SK-N-SH treated with all-trans-retinoic acid at 6 μM for 48 hours (cell line): Measurements from ENCODE around the gene FGD5.

Experiments used
- ATAC-seq: fragments of 200-7000 bp; cut with Tn5 transposase; 3 replicates; pipeline ENCODE4 v1.9.1; 2020; ENCODE audit warnings: mild to moderate bottlenecking, moderate library complexity
- ARNTL ChIP-seq: fragments of 450-650 bp; formaldehyde crosslinking; IDR thresholded peaks from 2 replicates; pipeline ENCODE4 v1.5.0; 2020; ENCODE audit warnings: low read depth, mild to moderate bottlenecking, moderate library complexity, borderline replicate concordance
- BACH2 ChIP-seq: fragments of 250-450 bp; sonication (Bioruptor Pico); IDR thresholded peaks from 2 replicates; pipeline ENCODE4 v1.9.0; 2021; ENCODE audit warnings: mild to moderate bottlenecking, borderline replicate concordance
- CSDC2 ChIP-seq: fragments of 250-450 bp; sonication (Bioruptor Pico); IDR thresholded peaks from 2 replicates; pipeline ENCODE4 v1.5.0; 2020; ENCODE audit warnings: mild to moderate bottlenecking, moderate library complexity
- ESRRG ChIP-seq: fragments of 250-450 bp; sonication (Bioruptor Pico); IDR thresholded peaks from 2 replicates; pipeline ENCODE4 v1.6.1; 2021; ENCODE audit warnings: mild to moderate bottlenecking
- GLIS3 ChIP-seq: fragments of 250-450 bp; sonication (Bioruptor Pico); IDR thresholded peaks from 2 replicates; pipeline ENCODE4 v1.5.0; 2020; ENCODE audit warnings: mild to moderate bottlenecking, moderate library complexity
- ISL1 ChIP-seq: fragments of 250-450 bp; sonication (Bioruptor Pico); IDR thresholded peaks from 2 replicates; pipeline ENCODE4 v2.1.2; 2022; ENCODE audit warnings: mild to moderate bottlenecking, moderate library complexity
- OSR1 ChIP-seq: fragments of 250-450 bp; sonication (Bioruptor Pico); IDR thresholded peaks from 2 replicates; pipeline ENCODE4 v1.8.0; 2022; ENCODE audit warnings: moderate library complexity, mild to moderate bottlenecking, inconsistent platforms
- PPARA ChIP-seq: fragments of 250-450 bp; sonication (Bioruptor Pico); IDR thresholded peaks from 2 replicates; pipeline ENCODE4 v1.5.0; 2020; ENCODE audit warnings: mild to moderate bottlenecking, borderline replicate concordance
- RARB ChIP-seq: fragments of 250-450 bp; sonication (Bioruptor Pico); IDR thresholded peaks from 2 replicates; pipeline ENCODE4 v1.8.0; 2021; ENCODE audit warnings: mild to moderate bottlenecking, moderate library complexity
- SNAI2 ChIP-seq: fragments of 250-450 bp; sonication (Bioruptor Pico); IDR thresholded peaks from 2 replicates; pipeline ENCODE4 v1.5.0; 2020; ENCODE audit warnings: mild to moderate bottlenecking, moderate library complexity
- TCF4 ChIP-seq: fragments of 250-450 bp; sonication (Bioruptor Pico); IDR thresholded peaks from 2 replicates; pipeline ENCODE4 v1.8.0; 2021; ENCODE audit warnings: mild to moderate bottlenecking, moderate library complexity, borderline replicate concordance
- TOX ChIP-seq: fragments of 250-450 bp; sonication (Bioruptor Pico); IDR thresholded peaks from 2 replicates; pipeline ENCODE4 v1.8.0; 2021; ENCODE audit warnings: mild to moderate bottlenecking, moderate library complexity, borderline replicate concordance
- ZC3H10 ChIP-seq: fragments of 250-450 bp; sonication (Bioruptor Pico); IDR thresholded peaks from 2 replicates; pipeline ENCODE4 v1.5.1; 2021; ENCODE audit warnings: mild to moderate bottlenecking, moderate library complexity
- ZFP3 ChIP-seq: fragments of 250-450 bp; sonication (Bioruptor Pico); IDR thresholded peaks from 2 replicates; pipeline ENCODE4 v1.5.0; 2020; ENCODE audit warnings: mild to moderate bottlenecking, moderate library complexity
- ZFP30 ChIP-seq: fragments of 450-650 bp; formaldehyde crosslinking; IDR thresholded peaks from 2 replicates; pipeline ENCODE4 v1.5.0; 2022; ENCODE audit warnings: mild to moderate bottlenecking, moderate library complexity
- ZNF565 ChIP-seq: fragments of 450-650 bp; formaldehyde crosslinking; conservative IDR thresholded peaks from 2 replicates; pipeline ENCODE4 v1.5.0; 2020; ENCODE audit warnings: low read depth, mild to moderate bottlenecking, moderate library complexity
- ZNF70 ChIP-seq: fragments of 450-650 bp; formaldehyde crosslinking; IDR thresholded peaks from 2 replicates; pipeline ENCODE4 v1.5.0; 2020; ENCODE audit warnings: mild to moderate bottlenecking, moderate library complexity
- TF ChIP-seq, protein P1 (sequence below): fragments of 250-450 bp; sonication (Bioruptor Pico); IDR thresholded peaks from 2 replicates; pipeline ENCODE4 v1.5.1; 2020; ENCODE audit warnings: low read depth, mild to moderate bottlenecking, moderate library complexity
- TF ChIP-seq, protein P2 (sequence below): fragments of 250-450 bp; sonication (Bioruptor Pico); IDR thresholded peaks from 2 replicates; pipeline ENCODE4 v1.5.1; 2021; ENCODE audit warnings: mild to moderate bottlenecking, moderate library complexity
- TF ChIP-seq, protein P3 (sequence below): fragments of 250-450 bp; sonication (Bioruptor Pico); IDR thresholded peaks from 2 replicates; pipeline ENCODE4 v1.8.0; 2020; ENCODE audit warnings: mild to moderate bottlenecking, moderate library complexity, borderline replicate concordance
- TF ChIP-seq, protein P4 (sequence below): fragments of 250-450 bp; sonication (Bioruptor Pico); IDR thresholded peaks from 2 replicates; pipeline ENCODE4 v1.8.0; 2021; ENCODE audit warnings: low read depth, mild to moderate bottlenecking, moderate library complexity, borderline replicate concordance

Gene FGD5

DNA sequence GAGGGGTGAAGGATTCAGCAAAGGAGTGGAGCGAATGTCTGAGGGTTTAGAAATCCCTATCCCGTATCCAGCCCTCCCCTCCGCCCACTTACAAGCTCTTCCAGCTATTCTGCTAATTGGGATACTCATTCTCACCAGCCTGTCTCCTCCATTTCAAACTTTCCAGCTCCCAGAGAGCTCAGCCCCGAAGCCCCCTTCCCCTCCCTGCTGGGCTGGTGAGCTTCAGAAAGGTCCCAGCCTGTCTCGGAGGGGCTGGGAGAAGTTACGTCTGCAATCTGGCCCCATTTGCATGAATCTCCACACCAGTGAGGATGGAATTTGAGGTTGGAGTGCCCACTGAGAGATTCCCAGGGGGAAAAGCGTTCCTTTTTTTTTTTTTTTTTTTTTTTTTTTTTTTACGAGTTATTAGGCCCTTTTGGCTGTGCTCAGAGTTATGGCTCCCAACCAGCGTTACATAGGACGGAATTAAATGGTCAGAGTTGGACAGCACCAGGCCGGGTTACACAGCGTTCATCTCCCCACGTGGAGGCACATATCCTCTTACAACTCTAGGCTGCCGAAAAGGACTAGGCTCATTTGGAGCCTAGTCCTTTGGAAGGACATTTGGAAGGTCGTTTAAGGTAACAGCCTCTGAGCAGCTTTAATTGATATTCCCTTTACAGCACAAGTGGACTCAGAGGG is 34.6 kb downstream of the FGD5 start (continued):
- TF ChIP-seq, protein P1, sequence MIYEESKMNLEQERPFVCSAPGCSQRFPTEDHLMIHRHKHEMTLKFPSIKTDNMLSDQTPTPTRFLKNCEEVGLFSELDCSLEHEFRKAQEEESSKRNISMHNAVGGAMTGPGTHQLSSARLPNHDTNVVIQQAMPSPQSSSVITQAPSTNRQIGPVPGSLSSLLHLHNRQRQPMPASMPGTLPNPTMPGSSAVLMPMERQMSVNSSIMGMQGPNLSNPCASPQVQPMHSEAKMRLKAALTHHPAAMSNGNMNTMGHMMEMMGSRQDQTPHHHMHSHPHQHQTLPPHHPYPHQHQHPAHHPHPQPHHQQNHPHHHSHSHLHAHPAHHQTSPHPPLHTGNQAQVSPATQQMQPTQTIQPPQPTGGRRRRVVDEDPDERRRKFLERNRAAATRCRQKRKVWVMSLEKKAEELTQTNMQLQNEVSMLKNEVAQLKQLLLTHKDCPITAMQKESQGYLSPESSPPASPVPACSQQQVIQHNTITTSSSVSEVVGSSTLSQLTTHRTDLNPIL (CRISPR knock-in tag): no peak
- no peak for TF ChIP-seq GLIS3
- TF ChIP-seq, all 23 proteins: peak for 0

DNA sequence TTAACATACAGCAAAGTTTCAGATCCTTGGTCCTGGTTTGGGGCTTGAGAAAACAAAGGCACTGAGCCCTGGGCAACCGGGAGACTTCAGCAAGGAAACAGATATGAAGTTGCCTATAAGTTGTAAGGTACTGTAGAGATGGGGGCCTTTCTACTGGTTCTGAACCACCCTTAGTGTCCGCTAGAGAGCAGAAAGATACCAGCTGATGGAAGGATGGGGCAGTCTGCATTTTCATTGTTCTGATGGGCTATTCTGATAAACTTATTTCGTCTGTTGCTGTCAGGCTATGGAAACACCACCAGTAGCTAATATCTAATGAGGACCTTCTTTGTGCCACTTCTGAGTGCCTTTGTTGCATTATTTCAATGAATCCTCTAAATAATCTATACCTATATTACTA is 38.7 kb downstream of the FGD5 start:
- ATAC-seq: peak; percentile 32; the same call in 2 of the 3 replicates
- TF ChIP-seq CSDC2: no peak
- no peak for TF ChIP-seq ARNTL
- TF ChIP-seq ESRRG (CRISPR knock-in tag): no peak
- TF ChIP-seq, protein P2, sequence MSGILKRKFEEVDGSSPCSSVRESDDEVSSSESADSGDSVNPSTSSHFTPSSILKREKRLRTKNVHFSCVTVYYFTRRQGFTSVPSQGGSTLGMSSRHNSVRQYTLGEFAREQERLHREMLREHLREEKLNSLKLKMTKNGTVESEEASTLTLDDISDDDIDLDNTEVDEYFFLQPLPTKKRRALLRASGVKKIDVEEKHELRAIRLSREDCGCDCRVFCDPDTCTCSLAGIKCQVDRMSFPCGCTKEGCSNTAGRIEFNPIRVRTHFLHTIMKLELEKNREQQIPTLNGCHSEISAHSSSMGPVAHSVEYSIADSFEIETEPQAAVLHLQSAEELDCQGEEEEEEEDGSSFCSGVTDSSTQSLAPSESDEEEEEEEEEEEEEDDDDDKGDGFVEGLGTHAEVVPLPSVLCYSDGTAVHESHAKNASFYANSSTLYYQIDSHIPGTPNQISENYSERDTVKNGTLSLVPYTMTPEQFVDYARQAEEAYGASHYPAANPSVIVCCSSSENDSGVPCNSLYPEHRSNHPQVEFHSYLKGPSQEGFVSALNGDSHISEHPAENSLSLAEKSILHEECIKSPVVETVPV: no peak
- TF ChIP-seq ZFP30 (CRISPR knock-in tag): no peak
- TF ChIP-seq ZC3H10 (CRISPR knock-in tag): no peak
- TF ChIP-seq OSR1 (CRISPR knock-in tag): no peak
- no peak for TF ChIP-seq SNAI2 (CRISPR knock-in tag)
- no peak for TF ChIP-seq ISL1 (CRISPR knock-in tag)
- no peak for TF ChIP-seq PPARA
- no peak for TF ChIP-seq GLIS3
- TF ChIP-seq, protein P1 (CRISPR knock-in tag): no peak
- TF ChIP-seq, all 23 proteins: peak for 0

DNA sequence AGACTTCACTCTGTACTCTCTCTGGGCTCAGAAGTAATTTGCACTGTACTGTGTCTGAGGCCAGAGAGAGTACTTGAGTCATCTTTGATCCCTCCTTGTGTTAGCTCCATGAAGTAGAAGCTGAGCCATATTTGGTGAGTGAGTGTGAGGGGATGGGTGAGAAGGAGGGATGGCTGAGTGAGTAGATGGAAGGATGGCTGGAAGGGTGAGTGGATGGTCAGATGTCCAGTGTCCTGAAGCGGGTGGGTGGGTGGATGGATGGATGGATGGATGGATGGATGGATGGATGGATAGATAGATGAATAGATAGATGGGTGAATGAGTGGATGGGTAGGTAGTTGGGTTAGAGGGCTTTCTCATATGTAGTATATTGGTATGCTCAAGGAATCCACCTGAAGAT is 39.3 kb downstream of the FGD5 start:
- ATAC-seq: no peak
- no peak for TF ChIP-seq GLIS3
- TF ChIP-seq ZNF565 (CRISPR knock-in tag): no peak
- TF ChIP-seq BACH2: no peak
- TF ChIP-seq PPARA: no peak

DNA sequence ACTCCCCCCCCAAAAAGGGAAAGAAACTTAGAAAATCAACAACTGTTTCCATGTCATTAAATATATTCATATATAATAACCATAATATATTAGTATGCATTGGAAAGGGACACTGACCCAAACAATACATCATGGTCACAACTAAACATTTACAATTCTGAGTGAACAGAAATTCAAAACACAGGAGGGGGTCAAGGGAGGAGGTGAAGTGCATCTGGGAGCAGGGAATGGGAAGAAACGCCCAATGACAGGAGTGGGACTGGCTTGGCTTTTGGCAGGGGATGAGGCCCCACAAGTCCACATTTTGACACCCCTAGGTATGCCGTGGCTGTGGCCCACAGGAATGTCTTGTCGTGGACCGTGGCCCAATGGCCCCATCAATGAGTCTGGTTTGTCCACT is 41.1 kb downstream of the FGD5 start:
- no peak for TF ChIP-seq SNAI2 (CRISPR knock-in tag)
- TF ChIP-seq TCF4 (CRISPR knock-in tag): no peak
- no peak for TF ChIP-seq PPARA
- no peak for TF ChIP-seq ZNF565 (CRISPR knock-in tag)
- no peak for TF ChIP-seq ZNF70
- TF ChIP-seq, protein P3, sequence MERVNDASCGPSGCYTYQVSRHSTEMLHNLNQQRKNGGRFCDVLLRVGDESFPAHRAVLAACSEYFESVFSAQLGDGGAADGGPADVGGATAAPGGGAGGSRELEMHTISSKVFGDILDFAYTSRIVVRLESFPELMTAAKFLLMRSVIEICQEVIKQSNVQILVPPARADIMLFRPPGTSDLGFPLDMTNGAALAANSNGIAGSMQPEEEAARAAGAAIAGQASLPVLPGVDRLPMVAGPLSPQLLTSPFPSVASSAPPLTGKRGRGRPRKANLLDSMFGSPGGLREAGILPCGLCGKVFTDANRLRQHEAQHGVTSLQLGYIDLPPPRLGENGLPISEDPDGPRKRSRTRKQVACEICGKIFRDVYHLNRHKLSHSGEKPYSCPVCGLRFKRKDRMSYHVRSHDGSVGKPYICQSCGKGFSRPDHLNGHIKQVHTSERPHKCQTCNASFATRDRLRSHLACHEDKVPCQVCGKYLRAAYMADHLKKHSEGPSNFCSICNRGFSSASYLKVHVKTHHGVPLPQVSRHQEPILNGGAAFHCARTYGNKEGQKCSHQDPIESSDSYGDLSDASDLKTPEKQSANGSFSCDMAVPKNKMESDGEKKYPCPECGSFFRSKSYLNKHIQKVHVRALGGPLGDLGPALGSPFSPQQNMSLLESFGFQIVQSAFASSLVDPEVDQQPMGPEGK: no peak
- no peak for TF ChIP-seq ISL1 (CRISPR knock-in tag)
- TF ChIP-seq ARNTL: no peak
- TF ChIP-seq, protein P1 (CRISPR knock-in tag): no peak
- ATAC-seq: no peak

DNA sequence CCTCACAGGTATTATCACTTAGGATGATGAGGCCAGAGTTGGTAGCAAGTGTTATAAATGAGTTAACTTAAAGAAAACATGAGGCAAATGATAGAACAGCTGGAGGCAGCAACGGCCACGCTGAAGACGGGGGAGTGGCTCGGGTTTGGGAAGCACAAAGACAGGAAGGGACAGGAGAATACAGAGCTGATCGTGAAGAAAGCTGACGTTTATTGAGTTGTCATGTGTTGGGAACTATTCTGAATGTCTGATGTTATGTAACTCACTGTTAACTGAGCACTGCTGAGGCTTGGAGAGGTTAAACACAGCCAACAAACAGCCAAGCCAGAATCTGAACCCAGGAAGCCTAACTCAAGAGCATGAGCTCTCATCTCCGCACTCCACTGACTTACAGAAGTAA is 42.3 kb downstream of the FGD5 start:
- no peak for ATAC-seq
- TF ChIP-seq TOX (no peak), ZNF70 (no peak), OSR1 (CRISPR knock-in tag) (no peak), BACH2 (no peak), ZFP30 (CRISPR knock-in tag) (no peak), TCF4 (CRISPR knock-in tag) (no peak), ESRRG (CRISPR knock-in tag) (no peak), RARB (no peak), ZFP3 (CRISPR knock-in tag) (no peak), ISL1 (CRISPR knock-in tag) (no peak), SNAI2 (CRISPR knock-in tag) (no peak)
- TF ChIP-seq, protein P2: no peak
- TF ChIP-seq, protein P1 (CRISPR knock-in tag): no peak
- TF ChIP-seq, protein P4, sequence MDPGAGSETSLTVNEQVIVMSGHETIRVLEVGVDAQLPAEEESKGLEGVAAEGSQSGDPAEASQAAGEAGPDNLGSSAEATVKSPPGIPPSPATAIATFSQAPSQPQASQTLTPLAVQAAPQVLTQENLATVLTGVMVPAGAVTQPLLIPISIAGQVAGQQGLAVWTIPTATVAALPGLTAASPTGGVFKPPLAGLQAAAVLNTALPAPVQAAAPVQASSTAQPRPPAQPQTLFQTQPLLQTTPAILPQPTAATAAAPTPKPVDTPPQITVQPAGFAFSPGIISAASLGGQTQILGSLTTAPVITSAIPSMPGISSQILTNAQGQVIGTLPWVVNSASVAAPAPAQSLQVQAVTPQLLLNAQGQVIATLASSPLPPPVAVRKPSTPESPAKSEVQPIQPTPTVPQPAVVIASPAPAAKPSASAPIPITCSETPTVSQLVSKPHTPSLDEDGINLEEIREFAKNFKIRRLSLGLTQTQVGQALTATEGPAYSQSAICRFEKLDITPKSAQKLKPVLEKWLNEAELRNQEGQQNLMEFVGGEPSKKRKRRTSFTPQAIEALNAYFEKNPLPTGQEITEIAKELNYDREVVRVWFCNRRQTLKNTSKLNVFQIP (CRISPR knock-in tag): no peak
